Activated B cell treated with CpG ODN at 0.5 μM for 24 hours (primary cell): ENCODE results near the gene TPD52L2. TPM values are rescaled to one million over a fixed set of nuclear protein-coding genes. Genes with fewer than 3 reads are reported as not detected.
A peak's percentile ranks its signal among the peaks of the same experiment; 100 is the strongest.

Experiments used
- ATAC-seq: fragments of 200-7000 bp; cut with Tn5 transposase; one replicate; pipeline ENCODE4 v1.10.0; 2021; ENCODE audit warnings: low read depth, mild to moderate bottlenecking, moderate library complexity
- CTCF ChIA-PET: fragments of 350-600 bp; sonication (Branson Sonifier 250); formaldehyde crosslinking; loops from one replicate; lab custom pipeline; 2021; ENCODE audit warnings: antibody characterized with exemption; lab: Charles Lee
- POLR2A ChIA-PET: fragments of 350-600 bp; sonication (Branson Sonifier 250); formaldehyde crosslinking; loops from one replicate; lab custom pipeline; 2021; ENCODE audit warnings: antibody characterized with exemption; lab: Charles Lee
- DNase-seq: peaks from one replicate; pipeline ENCODE4 v3.0.0; 2022
- H3K27ac Mint-ChIP-seq: one replicate; pipeline ENCODE4 v1.8.0; 2020; ENCODE audit warnings: mixed read lengths
- H3K27me3 Mint-ChIP-seq: one replicate; pipeline ENCODE4 v1.8.0; 2021; ENCODE audit warnings: mixed read lengths
- H3K36me3 Mint-ChIP-seq: one replicate; pipeline ENCODE4 v1.8.0; 2021; ENCODE audit warnings: low read depth, mixed read lengths
- H3K4me1 Mint-ChIP-seq: one replicate; pipeline ENCODE4 v1.8.0; 2021; ENCODE audit warnings: mixed read lengths
- H3K4me3 Mint-ChIP-seq: one replicate; pipeline ENCODE4 v1.8.0; 2020; ENCODE audit warnings: mild to moderate bottlenecking, mixed read lengths
- H3K9me3 Mint-ChIP-seq: one replicate; pipeline ENCODE4 v1.8.0; 2020; ENCODE audit warnings: mixed read lengths
- CTCF ChIP-seq: fragments of 200-600 bp; IDR thresholded peaks from one replicate; pipeline ENCODE4 v1.8.0; 2022; ENCODE audit warnings: antibody characterized with exemption, mild to moderate bottlenecking
- intact Hi-C: fragments of 100-400 bp; cut with micrococcal nuclease; formaldehyde crosslinking; loops from one replicate; pipeline ENCODE4 v1.15.1; 2024
- total RNA-seq: library from RNA; stranded (reverse); gene quantifications from 2 replicates; pipeline ENCODE4 v1.2.3, GENCODE V29; 2022

Gene TPD52L2
- total RNA-seq, 1 donor from 2014 or later: 38.8 TPM

DNA sequence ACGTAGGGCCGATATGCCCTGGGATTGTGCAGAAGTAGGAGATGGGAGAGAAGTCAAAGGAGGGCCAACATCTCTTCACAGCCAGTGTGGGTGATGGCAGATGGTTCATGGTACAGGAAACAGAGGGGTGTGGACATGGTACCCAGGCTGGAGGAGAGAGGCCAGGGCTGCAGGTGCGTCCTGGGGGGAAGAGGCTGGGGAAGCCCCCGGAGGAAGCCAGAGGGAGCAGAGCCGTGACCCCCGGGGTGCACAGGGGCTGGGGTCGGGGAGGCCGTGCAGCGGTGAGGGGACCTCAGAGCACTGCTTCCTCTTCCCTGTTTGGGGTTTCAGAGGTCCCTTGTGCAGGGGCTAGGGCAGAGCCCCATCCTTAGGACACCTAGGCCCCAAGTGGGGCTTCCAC is 22.8 kb upstream of the TPD52L2 start:
- ATAC-seq: peak; percentile 52
- ChIA-PET POLR2A (no interaction called here), CTCF (no interaction called here)
- TF ChIP-seq CTCF: no peak
- Mint-ChIP-seq H3K27me3 (peaks cover 19% of the 10 kb centered on the region), H3K36me3 (no peaks in the 10 kb centered on the region), H3K4me3 (no peak overlapping the region), H3K27ac (no peak overlapping the region), H3K9me3 (no peaks in the 10 kb centered on the region), H3K4me1 (peaks cover 23% of the 10 kb centered on the region)
- intact Hi-C loops: no loop called here
- no peak for DNase-seq

GRCh38 chr20:63843222-63843621 is 21.8 kb upstream of the TPD52L2 start:
- no peaks in the 10 kb centered on the region for H3K36me3 Mint-ChIP-seq
- DNase-seq (no peak), ATAC-seq (no peak)
- POLR2A ChIA-PET: no interaction called here
- H3K4me3 Mint-ChIP-seq: no peak overlapping the region
- no peak for TF ChIP-seq CTCF
- peaks cover 23% of the 10 kb centered on the region for H3K4me1 Mint-ChIP-seq
- H3K9me3 Mint-ChIP-seq: no peaks in the 10 kb centered on the region
- H3K27me3 Mint-ChIP-seq: peaks cover 19% of the 10 kb centered on the region
- intact Hi-C loops: no loop called here
- CTCF ChIA-PET: no interaction called here
- no peak overlapping the region for H3K27ac Mint-ChIP-seq

DNA sequence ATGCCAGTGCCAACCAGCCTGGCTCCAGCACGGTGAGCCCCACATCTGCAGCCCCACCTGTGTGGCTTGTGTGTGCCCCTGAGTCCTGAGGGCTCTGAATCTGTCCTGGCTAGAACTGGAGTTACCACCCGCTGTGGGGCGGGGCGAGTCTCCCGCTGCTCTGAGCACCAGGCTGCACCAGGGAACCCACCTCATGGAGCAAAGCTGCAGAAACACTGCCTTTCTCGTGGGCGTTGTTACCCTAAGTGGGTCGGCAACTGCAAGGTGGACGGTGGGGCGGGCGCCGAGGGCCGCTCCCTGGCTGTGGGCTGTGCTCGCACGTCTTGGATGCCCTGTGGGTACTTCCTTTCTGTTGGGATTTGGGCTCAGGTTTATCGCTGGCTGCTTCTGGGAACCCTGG is 21.3 kb upstream of the TPD52L2 start:
- H3K36me3 Mint-ChIP-seq: no peaks in the 10 kb centered on the region
- H3K27ac Mint-ChIP-seq: no peak overlapping the region
- no peaks in the 10 kb centered on the region for H3K9me3 Mint-ChIP-seq
- TF ChIP-seq CTCF: no peak
- intact Hi-C loops: no loop called here
- CTCF ChIA-PET: no interaction called here
- peaks cover 19% of the 10 kb centered on the region for H3K27me3 Mint-ChIP-seq
- H3K4me3 Mint-ChIP-seq: no peak overlapping the region
- no peak for ATAC-seq
- POLR2A ChIA-PET: interaction anchor here (1.0 kb wide), 1 partner anchor 35 kb away, joined by 5 read pairs; no protein-coding TSS in a partner anchor
- H3K4me1 Mint-ChIP-seq: peaks cover 23% of the 10 kb centered on the region
- DNase-seq: no peak

- intact Hi-C loops: no loop called here
- H3K27ac Mint-ChIP-seq: no peak overlapping the region
- no peaks in the 10 kb centered on the region for H3K9me3 Mint-ChIP-seq
- TF ChIP-seq CTCF: no peak
- H3K4me3 Mint-ChIP-seq: no peak overlapping the region
- ATAC-seq (no peak), DNase-seq (no peak)
- peaks cover 23% of the 10 kb centered on the region for H3K4me1 Mint-ChIP-seq
- H3K27me3 Mint-ChIP-seq: peaks cover 19% of the 10 kb centered on the region
- H3K36me3 Mint-ChIP-seq: no peaks in the 10 kb centered on the region
- ChIA-PET POLR2A (interaction anchor here (1.0 kb wide), 1 partner anchor 36 kb away, joined by 5 read pairs; no protein-coding TSS in a partner anchor), CTCF (no interaction called here)
Measured at GRCh38 chr20:63844511-63844991, 20.5 kb upstream of the TPD52L2 start.

DNA sequence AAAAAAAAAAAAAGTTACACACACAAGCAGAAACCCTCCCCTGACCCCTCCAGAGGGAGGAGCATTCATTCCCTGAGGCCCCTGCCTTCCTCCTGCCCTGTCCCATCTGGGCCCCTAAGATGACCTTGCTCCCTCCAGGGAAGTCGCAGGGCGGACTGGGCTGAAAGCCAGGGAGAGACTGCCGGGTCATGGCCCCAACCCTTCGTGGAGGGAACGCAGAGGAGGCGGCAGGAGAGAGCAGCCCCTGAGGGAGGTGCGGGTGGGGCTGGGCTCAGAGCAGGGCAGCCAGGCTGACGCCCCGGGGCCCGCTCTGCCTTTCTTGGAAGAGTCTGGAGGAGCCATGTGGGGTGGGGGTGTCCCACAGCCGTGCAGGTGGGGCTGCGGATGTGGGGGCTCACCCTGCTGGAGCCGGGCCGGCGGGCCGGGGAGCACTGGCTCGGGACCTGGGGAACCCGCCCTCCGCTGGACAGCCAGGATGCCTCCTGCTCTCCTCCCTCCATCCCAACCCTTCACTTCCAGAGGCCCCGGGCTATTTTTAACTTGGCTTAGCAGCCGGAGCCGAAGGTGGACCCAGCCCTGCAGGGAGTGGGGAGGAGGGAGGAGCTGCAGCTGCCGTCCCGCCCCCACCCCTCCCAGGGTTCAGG is 18.8 kb upstream of the TPD52L2 start:
- TF ChIP-seq CTCF: no peak
- Mint-ChIP-seq H3K9me3 (no peaks in the 10 kb centered on the region), H3K36me3 (no peaks in the 10 kb centered on the region), H3K27ac (no peak overlapping the region), H3K27me3 (peaks cover 27% of the 10 kb centered on the region), H3K4me1 (peaks cover 27% of the 10 kb centered on the region), H3K4me3 (no peak overlapping the region)
- intact Hi-C loops: no loop called here
- ChIA-PET CTCF (no interaction called here), POLR2A (interaction anchor here (0.7 kb wide), 1 partner anchor 204 kb away, joined by 6 read pairs; no protein-coding TSS in a partner anchor)
- no peak for ATAC-seq
- DNase-seq: no peak
